ENCODE results near the gene KAT2B. TPM values are rescaled to one million over a fixed set of nuclear protein-coding genes. Genes with fewer than 3 reads are reported as not detected.

The KAT2B gene
- 13.6 TPM for total RNA-seq (ENCODE audit: unreplicated experiment)
- long read RNA-seq = 0 reads

DNA sequence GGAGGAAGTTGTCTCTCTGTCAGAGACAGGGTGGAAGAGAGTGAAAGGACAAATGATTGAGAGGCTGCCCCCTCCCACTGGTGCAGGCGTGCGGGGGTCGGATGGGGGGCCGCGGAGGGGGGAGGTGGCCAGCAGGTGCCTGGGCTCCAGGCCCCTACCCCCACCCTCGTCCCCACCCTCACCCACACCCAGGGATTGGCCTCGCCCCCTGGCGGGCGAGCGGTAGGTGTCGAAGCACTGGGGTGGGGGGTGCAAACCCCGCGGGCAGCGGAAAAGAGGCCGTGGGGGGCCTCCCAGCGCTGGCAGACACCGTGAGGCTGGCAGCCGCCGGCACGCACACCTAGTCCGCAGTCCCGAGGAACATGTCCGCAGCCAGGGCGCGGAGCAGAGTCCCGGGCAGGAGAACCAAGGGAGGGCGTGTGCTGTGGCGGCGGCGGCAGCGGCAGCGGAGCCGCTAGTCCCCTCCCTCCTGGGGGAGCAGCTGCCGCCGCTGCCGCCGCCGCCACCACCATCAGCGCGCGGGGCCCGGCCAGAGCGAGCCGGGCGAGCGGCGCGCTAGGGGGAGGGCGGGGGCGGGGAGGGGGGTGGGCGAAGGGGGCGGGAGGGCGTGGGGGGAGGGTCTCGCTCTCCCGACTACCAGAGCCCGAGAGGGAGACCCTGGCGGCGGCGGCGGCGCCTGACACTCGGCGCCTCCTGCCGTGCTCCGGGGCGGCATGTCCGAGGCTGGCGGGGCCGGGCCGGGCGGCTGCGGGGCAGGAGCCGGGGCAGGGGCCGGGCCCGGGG, at the start of gene KAT2B:
TSS of gene KAT2B (plus strand) at position 682 of the 783 bp plus-strand sequence. CDS start at position 714, 32 bp downstream.
- Mint-ChIP-seq H3K27ac (ENCODE audit: unreplicated experiment) (peak within 1 kb of the TSS; percentile 93), H3K9me3 (ENCODE audit: unreplicated experiment) (peaks cover 15% of the 10 kb centered on the region)

DNA sequence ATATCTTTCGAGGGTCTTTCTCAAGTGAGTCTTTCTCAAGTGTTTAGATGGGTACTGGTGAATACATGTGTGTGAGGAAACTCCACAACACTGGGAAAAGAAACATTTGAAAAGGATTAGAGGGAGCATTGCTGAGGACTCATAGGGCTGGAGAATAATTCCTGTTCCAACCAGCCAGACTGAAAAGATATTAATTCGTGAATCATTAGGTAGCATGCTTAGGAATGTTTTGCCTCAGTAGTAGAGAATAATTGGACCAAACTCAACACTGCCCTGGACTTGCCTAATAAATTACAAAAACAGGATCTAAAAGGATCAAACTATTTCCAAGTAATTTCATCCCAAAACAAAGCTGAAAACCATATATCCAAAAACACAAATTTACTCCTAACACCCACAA, 45.5 kb upstream of the KAT2B start:
- Mint-ChIP-seq H3K36me3 (ENCODE audit: unreplicated experiment) (no peaks in the 10 kb centered on the region), H3K4me1 (ENCODE audit: low read depth, unreplicated experiment) (no peaks in the 10 kb centered on the region), H3K4me3 (ENCODE audit: unreplicated experiment) (no peak overlapping the region), H3K27me3 (ENCODE audit: unreplicated experiment) (no peaks in the 10 kb centered on the region), H3K9me3 (ENCODE audit: unreplicated experiment) (no peaks in the 10 kb centered on the region), H3K27ac (ENCODE audit: unreplicated experiment) (no peak overlapping the region)
- TF ChIP-seq, protein P1, sequence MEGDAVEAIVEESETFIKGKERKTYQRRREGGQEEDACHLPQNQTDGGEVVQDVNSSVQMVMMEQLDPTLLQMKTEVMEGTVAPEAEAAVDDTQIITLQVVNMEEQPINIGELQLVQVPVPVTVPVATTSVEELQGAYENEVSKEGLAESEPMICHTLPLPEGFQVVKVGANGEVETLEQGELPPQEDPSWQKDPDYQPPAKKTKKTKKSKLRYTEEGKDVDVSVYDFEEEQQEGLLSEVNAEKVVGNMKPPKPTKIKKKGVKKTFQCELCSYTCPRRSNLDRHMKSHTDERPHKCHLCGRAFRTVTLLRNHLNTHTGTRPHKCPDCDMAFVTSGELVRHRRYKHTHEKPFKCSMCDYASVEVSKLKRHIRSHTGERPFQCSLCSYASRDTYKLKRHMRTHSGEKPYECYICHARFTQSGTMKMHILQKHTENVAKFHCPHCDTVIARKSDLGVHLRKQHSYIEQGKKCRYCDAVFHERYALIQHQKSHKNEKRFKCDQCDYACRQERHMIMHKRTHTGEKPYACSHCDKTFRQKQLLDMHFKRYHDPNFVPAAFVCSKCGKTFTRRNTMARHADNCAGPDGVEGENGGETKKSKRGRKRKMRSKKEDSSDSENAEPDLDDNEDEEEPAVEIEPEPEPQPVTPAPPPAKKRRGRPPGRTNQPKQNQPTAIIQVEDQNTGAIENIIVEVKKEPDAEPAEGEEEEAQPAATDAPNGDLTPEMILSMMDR (IDR thresholded peaks at IDR 0.05; ENCODE audit: partially characterized antibody, unreplicated experiment) = no peak
- no peak for DNase-seq

More for the DNA sequence above, at the start of gene KAT2B:
- Mint-ChIP-seq H3K27me3 (ENCODE audit: unreplicated experiment) (peaks cover 12% of the 10 kb centered on the region), H3K4me3 (ENCODE audit: unreplicated experiment) (peak within 1 kb of the TSS; percentile 94), H3K36me3 (ENCODE audit: unreplicated experiment) (no peaks in the 10 kb centered on the region), H3K4me1 (ENCODE audit: low read depth, unreplicated experiment) (peaks cover 12% of the 10 kb centered on the region)
- DNase-seq = peak; percentile 83
- TF ChIP-seq, protein P1 (IDR thresholded peaks at IDR 0.05; ENCODE audit: partially characterized antibody, unreplicated experiment) = peak; percentile 90

DNA sequence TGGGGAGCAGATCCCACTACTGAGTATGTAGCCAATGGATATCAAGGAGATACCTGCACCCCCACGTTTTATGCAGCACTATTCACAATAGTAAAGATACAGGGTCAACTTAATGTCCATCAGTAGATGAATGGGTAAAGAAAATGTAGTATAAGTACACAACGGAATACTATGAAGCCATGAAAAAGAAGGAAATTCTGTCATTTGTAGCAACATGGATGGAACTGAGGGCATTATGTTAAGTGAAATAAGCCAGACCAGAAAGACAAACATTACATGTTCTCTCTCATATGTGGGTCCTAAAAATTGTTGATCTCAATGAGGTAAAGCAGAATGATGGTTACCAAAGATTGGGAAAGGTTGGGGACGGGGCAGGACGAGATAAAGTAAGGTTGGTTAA, 42.7 kb upstream of the KAT2B start:
- TF ChIP-seq, protein P1 (IDR thresholded peaks at IDR 0.05; ENCODE audit: partially characterized antibody, unreplicated experiment) = no peak
- no peak overlapping the region for H3K27ac Mint-ChIP-seq (ENCODE audit: unreplicated experiment)
- H3K27me3 Mint-ChIP-seq (ENCODE audit: unreplicated experiment) = no peaks in the 10 kb centered on the region
- no peaks in the 10 kb centered on the region for H3K4me1 Mint-ChIP-seq (ENCODE audit: low read depth, unreplicated experiment)
- no peaks in the 10 kb centered on the region for H3K9me3 Mint-ChIP-seq (ENCODE audit: unreplicated experiment)
- H3K4me3 Mint-ChIP-seq (ENCODE audit: unreplicated experiment) = no peak overlapping the region
- no peaks in the 10 kb centered on the region for H3K36me3 Mint-ChIP-seq (ENCODE audit: unreplicated experiment)
- no peak for DNase-seq

DNA sequence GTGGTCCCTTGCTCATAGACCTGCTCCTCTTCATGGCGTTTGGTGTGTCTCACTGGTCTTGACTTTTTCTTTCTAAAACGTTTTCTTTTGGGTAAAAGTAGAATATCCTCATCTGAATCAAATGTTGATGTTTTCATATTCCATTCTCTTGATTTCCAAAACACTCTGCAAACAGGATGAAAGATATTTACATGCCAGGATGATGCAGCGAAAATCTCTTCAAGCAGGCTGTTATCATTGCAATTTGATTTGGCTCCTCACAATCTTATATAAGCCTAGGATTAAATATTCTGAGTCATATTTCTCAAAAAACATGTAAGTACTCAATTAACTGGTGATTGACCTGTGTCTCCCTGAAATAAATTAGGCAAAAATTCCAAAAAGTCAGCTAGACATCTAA, 38.3 kb upstream of the KAT2B start:
- DNase-seq = no peak
- no peaks in the 10 kb centered on the region for H3K4me1 Mint-ChIP-seq (ENCODE audit: low read depth, unreplicated experiment)
- H3K27ac Mint-ChIP-seq (ENCODE audit: unreplicated experiment) = no peak overlapping the region
- no peaks in the 10 kb centered on the region for H3K9me3 Mint-ChIP-seq (ENCODE audit: unreplicated experiment)
- H3K36me3 Mint-ChIP-seq (ENCODE audit: unreplicated experiment) = no peaks in the 10 kb centered on the region
- H3K27me3 Mint-ChIP-seq (ENCODE audit: unreplicated experiment) = no peaks in the 10 kb centered on the region
- TF ChIP-seq, protein P1 (IDR thresholded peaks at IDR 0.05; ENCODE audit: partially characterized antibody, unreplicated experiment) = no peak
- H3K4me3 Mint-ChIP-seq (ENCODE audit: unreplicated experiment) = no peak overlapping the region

DNA sequence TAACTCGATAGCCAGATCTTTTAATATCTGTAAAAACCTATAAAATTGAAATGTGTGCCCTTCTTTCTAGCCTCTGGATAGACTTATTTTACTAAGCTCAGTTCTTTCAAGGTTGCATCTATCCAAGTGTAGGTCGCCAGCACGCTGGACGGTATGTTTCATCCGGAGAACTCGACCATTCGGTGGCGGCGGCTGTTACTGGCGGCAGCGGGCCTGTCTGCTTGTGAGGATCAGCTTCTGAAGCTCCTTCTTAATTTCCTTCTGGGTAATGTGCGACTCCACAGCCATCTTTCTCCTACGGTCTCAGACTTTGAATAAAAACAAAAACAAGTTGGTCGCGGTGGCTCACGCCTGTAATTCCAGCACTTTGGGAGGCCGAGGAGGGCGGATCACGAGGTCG, 32.3 kb upstream of the KAT2B start:
- H3K4me3 Mint-ChIP-seq (ENCODE audit: unreplicated experiment) = no peak overlapping the region
- no peaks in the 10 kb centered on the region for H3K4me1 Mint-ChIP-seq (ENCODE audit: low read depth, unreplicated experiment)
- H3K36me3 Mint-ChIP-seq (ENCODE audit: unreplicated experiment) = no peaks in the 10 kb centered on the region
- H3K9me3 Mint-ChIP-seq (ENCODE audit: unreplicated experiment) = no peaks in the 10 kb centered on the region
- H3K27ac Mint-ChIP-seq (ENCODE audit: unreplicated experiment) = no peak overlapping the region
- DNase-seq = no peak
- no peaks in the 10 kb centered on the region for H3K27me3 Mint-ChIP-seq (ENCODE audit: unreplicated experiment)
- TF ChIP-seq, protein P1 (IDR thresholded peaks at IDR 0.05; ENCODE audit: partially characterized antibody, unreplicated experiment) = no peak
